Measurements from ENCODE around the gene RTL10.

- TF ChIP-seq, protein P1, sequence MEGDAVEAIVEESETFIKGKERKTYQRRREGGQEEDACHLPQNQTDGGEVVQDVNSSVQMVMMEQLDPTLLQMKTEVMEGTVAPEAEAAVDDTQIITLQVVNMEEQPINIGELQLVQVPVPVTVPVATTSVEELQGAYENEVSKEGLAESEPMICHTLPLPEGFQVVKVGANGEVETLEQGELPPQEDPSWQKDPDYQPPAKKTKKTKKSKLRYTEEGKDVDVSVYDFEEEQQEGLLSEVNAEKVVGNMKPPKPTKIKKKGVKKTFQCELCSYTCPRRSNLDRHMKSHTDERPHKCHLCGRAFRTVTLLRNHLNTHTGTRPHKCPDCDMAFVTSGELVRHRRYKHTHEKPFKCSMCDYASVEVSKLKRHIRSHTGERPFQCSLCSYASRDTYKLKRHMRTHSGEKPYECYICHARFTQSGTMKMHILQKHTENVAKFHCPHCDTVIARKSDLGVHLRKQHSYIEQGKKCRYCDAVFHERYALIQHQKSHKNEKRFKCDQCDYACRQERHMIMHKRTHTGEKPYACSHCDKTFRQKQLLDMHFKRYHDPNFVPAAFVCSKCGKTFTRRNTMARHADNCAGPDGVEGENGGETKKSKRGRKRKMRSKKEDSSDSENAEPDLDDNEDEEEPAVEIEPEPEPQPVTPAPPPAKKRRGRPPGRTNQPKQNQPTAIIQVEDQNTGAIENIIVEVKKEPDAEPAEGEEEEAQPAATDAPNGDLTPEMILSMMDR (IDR thresholded peaks at IDR 0.05; ENCODE audit: insufficient read depth, low read length, poor library complexity, severe bottlenecking): no peak
- TF ChIP-seq EZH2phosphoT487 (conservative IDR thresholded peaks at IDR 0.05; ENCODE audit: low read length): no peak
Measured at GRCh38 chr22:19869497-19870152, 15.0 kb upstream of the RTL10 start.
